Choroid plexus epithelial cell (primary cell): ENCODE results near the gene FLT1.

Experiments used
- DNase-seq: peaks from one replicate; pipeline ENCODE4 v3.0.0-alpha.2; 2010; ENCODE audit warnings: low read depth
- H3K4me3 ChIP-seq: 2 replicates; pipeline ENCODE4 v1.5.1; 2011; ENCODE audit warnings: low read depth, mild to moderate bottlenecking, control low read depth, low read length, moderate library complexity
- CTCF ChIP-seq: conservative IDR thresholded peaks from 2 replicates; pipeline ENCODE4 v1.5.1; 2011; ENCODE audit warnings: low read depth, mild to moderate bottlenecking, control low read depth, inconsistent platforms, low read length, moderate library complexity

FLT1 gene

GRCh38 chr13:28497143-28497876 is 2.4 kb upstream of the FLT1 start:
- H3K4me3 ChIP-seq, result no peak overlapping the region
- no peak for DNase-seq
- TF ChIP-seq CTCF, result no peak

- no peak overlapping the region for H3K4me3 ChIP-seq
- no peak for DNase-seq
- no peak for TF ChIP-seq CTCF
These were observed 1.2 kb upstream of the FLT1 start for GRCh38 chr13:28496188-28496564.

- no peak for DNase-seq
These were observed 735 bp upstream of the FLT1 start for GRCh38 chr13:28495538-28496187.

GRCh38 chr13:28494504-28494777 is 487 bp downstream of the FLT1 start:
- TF ChIP-seq CTCF, result no peak
- peak overlapping the region; percentile 49 for H3K4me3 ChIP-seq
- DNase-seq, result no peak

More at GRCh38 chr13:28495538-28496187, 735 bp upstream of the FLT1 start:
- no peak for TF ChIP-seq CTCF
- H3K4me3 ChIP-seq, result peak overlapping the region; percentile 49

GRCh38 chr13:28493740-28494503 is 1.0 kb downstream of the FLT1 start:
- no peak for TF ChIP-seq CTCF
- peak overlapping the region; percentile 49 for H3K4me3 ChIP-seq
- DNase-seq, result no peak

GRCh38 chr13:28492569-28493367 is 2.2 kb downstream of the FLT1 start:
- no peak for DNase-seq
- H3K4me3 ChIP-seq, result no peak overlapping the region
- TF ChIP-seq CTCF, result no peak
